Esophagus squamous epithelium (tissue), 5 donors: Measurements from ENCODE around the gene FBN3. TPM values are rescaled to one million over a fixed set of nuclear protein-coding genes. Genes with fewer than 3 reads are reported as not detected.

Experiments used
- DNase-seq: peaks from one replicate; lab custom pipeline; 2025; lab: John Stamatoyannopoulos, UW
- H3K27ac ChIP-seq, 4 donors: fragments of 200-600 bp; sonication (generic); one replicate each; pipeline ENCODE4 v1.5.1; 2016 to 2019; ENCODE audit warnings: mild to moderate bottlenecking in 1 of 4
- H3K27me3 ChIP-seq, 4 donors: fragments of 200-600 bp; sonication (generic); 1 replicate in 3 of 4; 2 replicates in 1 of 4; pipeline versions ENCODE4 v1.5.1 to v1.6.0; 2017 to 2021; ENCODE audit warnings: antibody characterized with exemption in 1 of 4
- H3K36me3 ChIP-seq, 3 donors: fragments of 200-600 bp; sonication (generic); one replicate each; pipeline ENCODE4 v1.5.1; 2016 to 2019
- H3K4me1 ChIP-seq, 3 donors: fragments of 200-600 bp; sonication (generic); one replicate each; pipeline ENCODE4 v1.5.1; 2017 to 2019
- H3K4me3 ChIP-seq, 4 donors: fragments of 200-600 bp; sonication (generic); 1 replicate in 3 of 4; 2 replicates in 1 of 4; pipeline ENCODE4 v1.5.1; 2016 to 2019; ENCODE audit warnings: mild to moderate bottlenecking in 2 of 4, moderate library complexity in 1 of 4
- H3K9me3 ChIP-seq, 3 donors: fragments of 200-600 bp; sonication (generic); one replicate each; pipeline ENCODE4 v1.5.1; 2016 to 2019
- CTCF ChIP-seq, 6 experiments: fragments of 450-650 bp in 4 of 6; fragments of 200-600 bp in 2 of 6; sonication (generic) in 2 of 6; IDR thresholded peaks; one replicate each; pipeline ENCODE4 v1.5.1; 2016 to 2019; ENCODE audit warnings: antibody characterized with exemption in 6 of 6, mild to moderate bottlenecking in 4 of 6, moderate library complexity in 4 of 6
- POLR2A ChIP-seq, 4 donors: fragments of 450-650 bp; IDR thresholded peaks; one replicate each; pipeline ENCODE4 v1.6.1; 2017; ENCODE audit warnings: antibody characterized with exemption in 4 of 4, mild to moderate bottlenecking in 4 of 4, moderate library complexity in 3 of 4
- WGBS, 2 donors: methylation state at CpG; one replicate each; pipeline ENCODE4 v1.1.5; 2018; 5-methylcytosine and 5-hydroxymethylcytosine counted together
- intact Hi-C: fragments of 100-400 bp; cut with DNase I; formaldehyde crosslinking; loops from one replicate; pipeline ENCODE4 v1.15.0; 2022
- total RNA-seq, 4 donors: library from RNA; depleted of rRNA; stranded (reverse); fragments of >200 nt; gene quantifications; one replicate each; pipeline ENCODE4 v1.1.0, GENCODE V29; 2016
- donor health status: DM: yes; HTN: yes; CAD: no.

Gene FBN3
- total RNA-seq, 4 donors from 2014 or later, result 0.09 TPM; not detected in 3

GRCh38 chr19:8023371-8023770 is 126.0 kb downstream of the FBN3 start:
- TF ChIP-seq POLR2A (IDR thresholded peaks at IDR 0.05), result no peak
- TF ChIP-seq CTCF (IDR thresholded peaks at IDR 0.05), result no peak
- Histone ChIP-seq H3K36me3 (no peaks in the 10 kb centered on the region), H3K27ac (no peak overlapping the region), H3K27me3 (no peaks in the 10 kb centered on the region), H3K4me3 (no peak overlapping the region), H3K4me1 (no peaks in the 10 kb centered on the region), H3K9me3 (no peaks in the 10 kb centered on the region)
- WGBS, 2 donors, result 83 to 90% methylated on average over 5 of the region's 5 CpGs
- intact Hi-C loops, result no loop called here
- DNase-seq, result no peak

GRCh38 chr19:8022275-8022674 is 127.1 kb downstream of the FBN3 start:
- Histone ChIP-seq H3K36me3 (no peaks in the 10 kb centered on the region), H3K4me3 (no peak overlapping the region), H3K27ac (no peak overlapping the region), H3K4me1 (no peaks in the 10 kb centered on the region), H3K27me3 (no peaks in the 10 kb centered on the region), H3K9me3 (no peaks in the 10 kb centered on the region)
- TF ChIP-seq POLR2A (IDR thresholded peaks at IDR 0.05), result no peak
- TF ChIP-seq CTCF (IDR thresholded peaks at IDR 0.05), result no peak
- intact Hi-C loops, result no loop called here
- no peak for DNase-seq
- WGBS, 2 donors, result 80 to 82% methylated on average over 11 to 13 of the region's 13 CpGs

- no peak overlapping the region for H3K4me3 ChIP-seq
- no peak overlapping the region for H3K27ac ChIP-seq
- 88 to 89% methylated on average over 8 of the region's 8 CpGs for WGBS, 2 donors
- no peaks in the 10 kb centered on the region for H3K27me3 ChIP-seq
- DNase-seq, result no peak
- no peaks in the 10 kb centered on the region for H3K9me3 ChIP-seq
- TF ChIP-seq POLR2A (IDR thresholded peaks at IDR 0.05) (no peak), CTCF (IDR thresholded peaks at IDR 0.05) (no peak)
- intact Hi-C loops, result no loop called here
- H3K36me3 ChIP-seq, result no peaks in the 10 kb centered on the region
- H3K4me1 ChIP-seq, result no peaks in the 10 kb centered on the region
Observed at GRCh38 chr19:8021374-8021773, 128.0 kb downstream of the FBN3 start.

- no peak for TF ChIP-seq CTCF (IDR thresholded peaks at IDR 0.05)
- no peak for TF ChIP-seq POLR2A (IDR thresholded peaks at IDR 0.05)
- intact Hi-C loops, result no loop called here
- Histone ChIP-seq H3K36me3 (no peaks in the 10 kb centered on the region), H3K27ac (no peak overlapping the region), H3K27me3 (no peaks in the 10 kb centered on the region), H3K4me1 (no peaks in the 10 kb centered on the region), H3K4me3 (no peak overlapping the region), H3K9me3 (no peaks in the 10 kb centered on the region)
- 79 to 90% methylated on average over 7 of the region's 9 CpGs for WGBS, 2 donors
- DNase-seq, result no peak
Observed at GRCh38 chr19:8020681-8021080, 128.7 kb downstream of the FBN3 start.

GRCh38 chr19:8017808-8018207 is 131.6 kb downstream of the FBN3 start:
- Histone ChIP-seq H3K27ac (no peak overlapping the region), H3K27me3 (no peaks in the 10 kb centered on the region), H3K4me3 (no peak overlapping the region), H3K9me3 (no peaks in the 10 kb centered on the region), H3K4me1 (no peaks in the 10 kb centered on the region), H3K36me3 (no peaks in the 10 kb centered on the region)
- no peak for DNase-seq
- WGBS, 2 donors, result 73 to 79% methylated on average over 14 of the region's 14 CpGs
- TF ChIP-seq POLR2A (IDR thresholded peaks at IDR 0.05) (no peak), CTCF (IDR thresholded peaks at IDR 0.05) (no peak)
- intact Hi-C loops, result no loop called here

Other genes starting within 250 kb of the FBN3 start
- gene MAP2K7, start 245.7 kb downstream of the FBN3 start, total RNA-seq, result 10 to 100 TPM in 3 of 4 donors, 1 to 10 TPM in 1; 8.6 to 17.3 (median 13.8) TPM
- gene TGFBR3L, start 234.8 kb downstream of the FBN3 start, total RNA-seq, result not detected
- 10 to 100 TPM in 1 of 4 donors, 1 to 10 TPM in 3; 6.2 to 10.9 (median 6.4) TPM for gene SNAPC2, start 229.3 kb downstream of the FBN3 start, total RNA-seq
- 1 to 10 TPM in 1 of 4 donors, under 1 TPM in 2, not detected in 1; 0.35 to 2.7 (median 0.75) TPM for gene CTXN1, start 223.5 kb downstream of the FBN3 start, total RNA-seq
- 10 to 100 TPM; 36.4 to 52.6 (median 45.5) TPM for gene TIMM44, start 205.9 kb downstream of the FBN3 start, total RNA-seq
- 10 to 100 TPM; 25.7 to 44.6 (median 34.5) TPM for gene ELAVL1, start 144.0 kb downstream of the FBN3 start, total RNA-seq
- gene CCL25, start 96.8 kb downstream of the FBN3 start, total RNA-seq, result not detected
- 100 to 1,000 TPM in 1 of 4 donors, 10 to 100 TPM in 3; 44.1 to 184 (median 89.1) TPM for gene CERS4, start 59.8 kb upstream of the FBN3 start, total RNA-seq
- gene CD320, start 158.8 kb upstream of the FBN3 start, total RNA-seq, result 10 to 100 TPM in 3 of 4 donors, 1 to 10 TPM in 1; 8.7 to 27.0 (median 22.3) TPM
- 10 to 100 TPM; 23.8 to 40.6 (median 32.8) TPM for gene NDUFA7, start 171.8 kb upstream of the FBN3 start, total RNA-seq
- 100 to 1,000 TPM; 267 to 710 (median 400) TPM for gene RPS28, start 171.9 kb upstream of the FBN3 start, total RNA-seq
- 1 to 10 TPM; 2.9 to 8.8 (median 4.4) TPM for gene KANK3, start 193.7 kb upstream of the FBN3 start, total RNA-seq
- gene ANGPTL4, start 214.6 kb upstream of the FBN3 start, total RNA-seq, result 10 to 100 TPM; 17.0 to 37.1 (median 19.2) TPM
- 10 to 100 TPM; 11.3 to 44.0 (median 26.0) TPM for gene RAB11B, start 240.8 kb upstream of the FBN3 start, total RNA-seq